NCI-H345 treated with DMSO at 0.1 percent for 48 hours (cell line): ENCODE measurements around the gene CPA2.
"Not testable (repeated sequence)": the region's sequence is repeated elsewhere in the genome, so short reads cannot be mapped to it uniquely, and the experiment has no call there.

ENCODE experiments used
- DNase-seq: peaks from one replicate; lab custom pipeline; 2025; ENCODE audit not compliant: unreplicated experiment; lab: John Stamatoyannopoulos, UW

The CPA2 gene

DNA sequence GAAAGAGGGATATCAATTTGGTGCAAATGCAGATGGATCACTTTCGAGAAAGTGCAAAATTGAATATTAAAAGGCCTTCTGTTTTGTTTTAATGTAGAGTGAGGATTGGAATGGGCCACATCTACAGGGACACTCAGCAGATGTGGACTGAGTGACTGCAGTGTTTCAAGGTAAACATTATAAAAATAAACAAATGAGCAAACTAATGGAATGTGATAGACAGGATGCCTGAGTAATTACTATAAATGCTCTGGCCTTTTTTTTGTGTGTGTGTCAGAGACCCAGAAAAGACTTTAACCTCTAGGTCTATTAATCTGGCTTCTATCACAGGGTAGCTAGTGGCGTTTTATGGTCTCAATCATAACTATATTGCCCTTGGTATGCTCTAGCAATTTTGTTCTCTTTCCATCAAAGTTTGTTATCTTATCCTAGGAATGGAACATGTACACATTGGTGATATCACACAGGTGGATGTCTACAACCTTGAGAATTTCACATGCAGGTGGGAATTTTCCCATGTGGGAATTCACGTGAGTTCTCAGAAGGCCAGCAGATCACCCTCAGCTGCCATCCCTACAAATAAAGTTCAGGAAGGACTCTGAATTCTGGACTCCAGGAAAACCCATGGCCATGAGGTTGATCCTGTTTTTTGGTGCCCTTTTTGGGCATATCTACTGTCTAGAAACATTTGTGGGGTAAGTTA, at the start of gene CPA2:
TSS of gene CPA2 (plus strand) at position 606 of the 703 bp plus-strand sequence. CDS start at position 625, 19 bp downstream.
- DNase-seq = no peak

DNA sequence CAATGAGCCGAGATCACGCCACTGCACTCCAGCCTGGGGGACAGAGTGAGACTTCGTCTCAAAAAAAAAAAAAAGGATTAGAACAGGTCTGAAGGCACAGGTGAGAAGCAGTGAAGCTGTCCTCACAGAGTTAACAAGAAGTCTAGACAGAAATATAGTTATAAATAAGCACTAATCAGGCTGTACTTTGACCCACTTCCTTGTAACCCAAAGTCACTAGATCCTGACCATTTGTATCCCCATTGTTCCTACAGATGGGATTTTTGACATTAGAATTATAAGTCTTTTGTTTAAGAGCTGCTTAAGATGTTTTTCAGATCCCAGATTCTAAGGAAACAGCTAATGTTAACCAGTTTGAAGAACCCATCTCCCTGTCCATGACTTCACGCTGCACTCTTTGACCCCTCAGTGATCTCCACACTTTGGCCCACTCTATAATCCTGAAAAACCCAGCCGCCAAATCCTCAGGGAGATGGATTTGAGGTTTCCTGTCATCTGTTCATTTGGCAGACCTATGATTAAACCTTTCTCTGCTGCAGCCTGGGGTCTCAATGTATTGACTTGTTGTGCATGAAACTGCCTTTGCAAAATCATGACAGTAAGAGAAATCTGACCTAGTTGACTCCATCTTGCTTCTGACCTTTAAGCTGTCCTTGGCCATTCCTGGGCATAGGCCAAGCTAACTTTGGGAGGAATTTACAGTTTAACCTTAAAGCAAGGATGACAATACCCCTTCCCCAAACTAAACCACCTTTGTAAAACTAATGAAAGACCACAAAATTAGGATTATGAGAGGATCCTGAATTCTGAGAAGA, 47.6 kb upstream of the CPA2 start:
- no peak for DNase-seq

DNA sequence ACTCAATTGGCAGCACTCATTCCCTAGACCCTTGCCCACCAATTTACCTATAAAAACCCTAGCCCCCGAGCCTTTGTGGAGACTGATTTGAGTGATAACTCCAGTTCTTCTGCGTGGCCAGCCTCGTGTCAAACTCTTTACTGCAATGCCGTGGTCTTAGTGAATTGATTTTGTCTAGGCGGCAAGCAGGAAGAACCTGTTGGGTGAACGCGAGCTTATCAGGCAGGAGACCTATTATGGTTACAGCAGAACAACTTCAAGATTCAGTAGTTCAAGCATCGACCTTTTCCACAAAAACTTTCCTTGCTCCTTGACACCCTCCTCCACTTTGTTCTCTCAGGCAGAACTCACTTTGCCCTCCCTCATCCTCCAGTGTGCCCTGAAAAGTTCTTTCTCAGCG, 46.8 kb upstream of the CPA2 start:
- no peak for DNase-seq

GRCh38 chr7:130221746-130222145, 44.9 kb upstream of the CPA2 start:
- DNase-seq = no peak

DNA sequence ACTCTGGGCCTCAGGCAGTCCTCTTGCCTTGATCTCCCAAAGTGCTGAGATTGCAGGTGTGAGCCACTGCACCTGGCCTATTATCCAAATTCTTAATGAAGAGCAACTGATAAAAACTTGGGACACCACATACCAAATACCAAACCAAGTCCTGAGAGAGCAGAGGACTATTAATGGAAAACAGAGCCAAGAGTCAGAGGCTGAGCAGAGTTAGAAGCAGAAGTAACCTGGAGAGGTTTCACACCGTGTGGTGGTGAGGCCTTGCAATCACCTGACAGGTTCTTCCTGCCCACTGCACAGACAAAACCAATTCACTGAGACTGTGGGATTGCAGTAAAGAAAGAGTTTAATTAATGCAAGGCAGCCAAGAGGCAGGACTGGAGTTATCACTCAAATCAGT, 43.0 kb upstream of the CPA2 start:
- DNase-seq = no peak

GRCh38 chr7:130224210-130224609, 42.5 kb upstream of the CPA2 start:
- no peak for DNase-seq

DNA sequence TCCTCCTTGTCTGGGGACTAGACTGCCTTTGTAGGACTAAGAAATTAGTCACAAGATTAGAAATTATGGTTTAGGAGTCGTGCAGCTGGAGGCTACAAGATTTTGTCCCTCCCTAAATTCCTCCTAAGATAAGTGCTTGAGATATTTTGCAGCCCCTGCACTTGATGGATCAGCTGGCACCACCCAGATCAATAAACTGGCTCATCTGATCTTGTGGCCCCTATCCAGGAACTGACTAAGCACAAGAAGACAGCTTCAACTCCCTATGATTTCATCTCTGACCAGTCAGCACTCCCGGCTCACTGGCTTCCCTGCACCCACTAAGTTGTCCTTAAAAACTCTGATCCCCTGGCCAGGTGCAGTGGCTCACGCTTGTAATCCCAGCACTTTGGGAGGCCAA, 41.7 kb upstream of the CPA2 start:
- not testable (repeated sequence) for DNase-seq

DNA sequence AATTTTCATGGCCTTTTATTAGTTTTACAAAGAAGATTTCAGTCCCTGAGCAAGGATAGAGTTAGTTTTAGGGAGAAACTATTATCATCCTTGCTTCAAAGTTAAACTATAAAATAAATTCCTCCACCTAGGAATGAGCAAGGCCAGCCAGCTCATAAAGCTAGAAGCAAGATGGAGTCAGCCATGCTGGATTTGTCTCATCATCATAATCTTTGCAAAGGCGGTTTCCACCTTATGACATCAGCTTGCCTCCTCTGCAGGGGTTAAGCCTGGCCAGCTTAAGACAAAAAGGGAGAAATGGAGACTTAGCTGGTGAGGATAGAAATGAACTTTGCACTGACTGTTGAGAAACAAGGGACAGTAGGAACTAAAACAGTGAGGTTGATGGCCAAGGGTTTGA, 40.3 kb upstream of the CPA2 start:
- no peak for DNase-seq

GRCh38 chr7:130227883-130228575, 38.6 kb upstream of the CPA2 start:
- DNase-seq = no peak

DNA sequence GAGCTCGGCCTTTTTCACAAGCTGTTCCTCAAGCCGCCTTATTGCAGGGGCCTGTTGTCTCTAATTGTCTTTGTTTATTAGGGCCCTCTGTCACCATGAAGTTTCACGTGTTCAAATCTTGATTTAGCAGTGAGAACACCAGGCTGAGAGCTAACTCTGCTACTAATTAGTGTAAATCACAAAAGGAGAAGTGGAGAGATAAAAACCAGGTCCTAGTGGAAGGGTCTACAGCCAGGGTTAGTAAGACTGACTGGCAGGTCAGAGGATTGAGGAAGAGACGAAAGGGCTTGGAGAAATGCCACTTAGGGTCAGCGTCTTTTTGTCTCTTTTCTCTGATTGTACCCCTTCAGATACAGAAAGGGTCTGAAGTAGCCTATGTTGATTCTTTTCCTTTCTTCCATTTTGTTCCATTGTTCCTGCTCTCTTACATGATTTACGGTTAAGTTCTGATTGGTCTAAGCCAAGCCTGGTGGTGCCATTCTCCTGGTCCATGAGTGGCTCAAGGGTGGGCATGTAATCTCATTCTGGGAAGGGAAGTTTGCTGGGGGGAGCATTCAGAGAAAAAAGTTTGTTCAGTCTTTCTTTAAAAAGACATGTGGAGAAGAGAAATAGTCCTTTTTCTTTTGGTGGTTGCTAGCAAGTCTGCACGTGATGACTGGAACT, 37.7 kb upstream of the CPA2 start:
- no peak for DNase-seq

- DNase-seq = not testable (repeated sequence)
Measured at GRCh38 chr7:130229981-130230380, 36.7 kb upstream of the CPA2 start.

GRCh38 chr7:130231792-130232191, 34.9 kb upstream of the CPA2 start:
- DNase-seq = no peak

DNA sequence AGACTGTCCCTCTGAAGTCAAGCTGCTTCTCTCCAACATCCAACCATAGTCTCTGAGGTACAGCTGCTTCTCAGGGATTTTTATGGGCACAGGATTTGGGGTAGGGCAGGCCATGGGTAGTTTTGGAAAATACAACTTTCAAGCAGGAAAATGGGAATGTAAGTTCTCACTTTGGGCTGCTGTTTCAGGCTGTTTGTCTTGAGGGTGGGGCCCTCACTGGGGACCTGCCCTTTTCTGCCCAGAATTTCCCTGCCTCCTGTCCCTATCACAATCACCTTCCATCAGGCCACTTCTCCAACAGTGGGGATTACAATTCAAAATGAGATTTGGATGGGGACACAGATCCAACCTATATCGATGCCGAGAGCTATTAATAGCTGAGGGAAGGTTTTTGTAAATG, 34.5 kb upstream of the CPA2 start:
- DNase-seq = no peak

DNA sequence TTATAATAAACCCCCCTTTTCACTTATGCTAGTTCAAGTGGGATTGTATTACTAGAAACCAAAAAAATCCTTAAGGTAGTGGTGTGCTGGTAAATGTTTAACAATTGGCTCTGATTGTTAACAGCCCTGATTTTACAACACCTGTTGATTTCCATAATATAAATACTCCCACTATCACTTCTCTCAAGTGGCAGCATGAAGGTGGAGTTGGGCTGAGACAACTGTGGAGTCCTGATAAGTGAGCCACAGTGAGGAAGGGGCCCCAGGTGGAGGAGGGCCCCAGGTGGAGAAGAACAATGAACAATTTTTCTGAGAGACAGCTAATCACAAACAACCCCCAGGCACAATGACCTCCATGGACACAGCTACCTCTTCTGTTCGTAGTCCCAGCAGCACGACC, 32.6 kb upstream of the CPA2 start:
- no peak for DNase-seq

- not testable (repeated sequence) for DNase-seq
Measured at GRCh38 chr7:130236361-130236760, 30.3 kb upstream of the CPA2 start.

GRCh38 chr7:130240240-130240639, 26.4 kb upstream of the CPA2 start:
- no peak for DNase-seq

- no peak for DNase-seq
Measured at GRCh38 chr7:130242198-130243014, 24.3 kb upstream of the CPA2 start.

DNA sequence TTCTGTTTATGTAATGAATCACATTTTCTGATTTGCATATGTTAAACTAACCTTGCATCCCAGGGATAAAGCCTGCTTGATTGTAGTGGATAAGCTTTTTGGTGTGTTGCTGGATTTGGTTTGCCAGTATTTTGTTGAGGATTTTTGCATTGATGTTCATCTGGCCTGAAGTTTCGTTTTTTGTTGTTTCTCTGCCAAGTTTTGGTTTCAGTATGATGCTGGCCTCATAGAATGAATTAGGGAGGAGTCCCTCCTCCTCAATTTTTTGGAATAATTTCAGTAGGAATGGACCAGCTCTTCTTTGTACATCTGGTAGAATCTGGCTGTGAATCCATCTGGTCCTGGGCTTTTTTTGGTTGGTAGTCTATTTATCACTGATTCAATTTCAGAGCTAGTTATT, 23.2 kb upstream of the CPA2 start:
- DNase-seq = not testable (repeated sequence)

DNA sequence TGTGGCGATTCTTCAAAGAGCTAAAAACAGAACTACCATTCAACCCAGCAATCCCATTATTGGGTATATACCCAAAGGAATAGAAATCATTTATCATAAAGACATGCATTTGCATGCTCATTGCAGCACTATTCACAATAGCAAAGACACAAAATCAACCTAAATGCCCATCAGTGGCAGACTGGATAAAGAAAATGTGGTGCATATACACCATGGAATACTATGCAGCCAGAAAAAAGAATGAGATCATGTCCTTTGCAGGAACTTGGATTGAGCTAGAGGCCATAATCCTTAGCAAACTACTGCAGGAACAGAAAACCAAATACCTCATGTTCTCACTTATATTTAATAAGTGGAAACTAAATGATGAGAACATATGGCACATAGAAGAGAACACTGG, 20.2 kb upstream of the CPA2 start:
- DNase-seq = not testable (repeated sequence)

GRCh38 chr7:130248842-130249241, 17.8 kb upstream of the CPA2 start:
- DNase-seq = not testable (repeated sequence)
